ENCODE measurements around the gene DLG1. TPM values are rescaled to one million over a fixed set of nuclear protein-coding genes. Genes with fewer than 3 reads are reported as not detected.

The DLG1 gene
- total and polyA plus RNA-seq, 4 donors: 12.7 to 51.2 (median 22.3) TPM

- H3K9me3 ChIP-seq (ENCODE audit: control insufficient read depth in 4 of 4, low read length in 3 of 4): no peaks in the 10 kb centered on the region
- no peak overlapping the region for H3K4me3 ChIP-seq (ENCODE audit: low read depth in 1 of 3, low read length in 3 of 3)
- 96% methylated on average over 4 of the region's 4 CpGs for WGBS
- no peak for DNase-seq (ENCODE audit: low spot score)
- no peak for TF ChIP-seq FOXA2 (IDR thresholded peaks at IDR 0.05)
- TF ChIP-seq FOXA1 (IDR thresholded peaks at IDR 0.05): no peak
- no peak for TF ChIP-seq SP1 (IDR thresholded peaks at IDR 0.05)
- TF ChIP-seq, protein P1, sequence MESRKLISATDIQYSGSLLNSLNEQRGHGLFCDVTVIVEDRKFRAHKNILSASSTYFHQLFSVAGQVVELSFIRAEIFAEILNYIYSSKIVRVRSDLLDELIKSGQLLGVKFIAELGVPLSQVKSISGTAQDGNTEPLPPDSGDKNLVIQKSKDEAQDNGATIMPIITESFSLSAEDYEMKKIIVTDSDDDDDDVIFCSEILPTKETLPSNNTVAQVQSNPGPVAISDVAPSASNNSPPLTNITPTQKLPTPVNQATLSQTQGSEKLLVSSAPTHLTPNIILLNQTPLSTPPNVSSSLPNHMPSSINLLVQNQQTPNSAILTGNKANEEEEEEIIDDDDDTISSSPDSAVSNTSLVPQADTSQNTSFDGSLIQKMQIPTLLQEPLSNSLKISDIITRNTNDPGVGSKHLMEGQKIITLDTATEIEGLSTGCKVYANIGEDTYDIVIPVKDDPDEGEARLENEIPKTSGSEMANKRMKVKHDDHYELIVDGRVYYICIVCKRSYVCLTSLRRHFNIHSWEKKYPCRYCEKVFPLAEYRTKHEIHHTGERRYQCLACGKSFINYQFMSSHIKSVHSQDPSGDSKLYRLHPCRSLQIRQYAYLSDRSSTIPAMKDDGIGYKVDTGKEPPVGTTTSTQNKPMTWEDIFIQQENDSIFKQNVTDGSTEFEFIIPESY (IDR thresholded peaks at IDR 0.05): no peak
- TF ChIP-seq RXRA (IDR thresholded peaks at IDR 0.05): no peak
- no peak for TF ChIP-seq HNF4A (conservative IDR thresholded peaks at IDR 0.05)
- no peak for TF ChIP-seq RAD21 (IDR thresholded peaks at IDR 0.05)
- TF ChIP-seq GABPA (IDR thresholded peaks at IDR 0.05 in 1 of 2, conservative IDR thresholded peaks at IDR 0.05 in 1 of 2): no peak
- TF ChIP-seq, protein P2, sequence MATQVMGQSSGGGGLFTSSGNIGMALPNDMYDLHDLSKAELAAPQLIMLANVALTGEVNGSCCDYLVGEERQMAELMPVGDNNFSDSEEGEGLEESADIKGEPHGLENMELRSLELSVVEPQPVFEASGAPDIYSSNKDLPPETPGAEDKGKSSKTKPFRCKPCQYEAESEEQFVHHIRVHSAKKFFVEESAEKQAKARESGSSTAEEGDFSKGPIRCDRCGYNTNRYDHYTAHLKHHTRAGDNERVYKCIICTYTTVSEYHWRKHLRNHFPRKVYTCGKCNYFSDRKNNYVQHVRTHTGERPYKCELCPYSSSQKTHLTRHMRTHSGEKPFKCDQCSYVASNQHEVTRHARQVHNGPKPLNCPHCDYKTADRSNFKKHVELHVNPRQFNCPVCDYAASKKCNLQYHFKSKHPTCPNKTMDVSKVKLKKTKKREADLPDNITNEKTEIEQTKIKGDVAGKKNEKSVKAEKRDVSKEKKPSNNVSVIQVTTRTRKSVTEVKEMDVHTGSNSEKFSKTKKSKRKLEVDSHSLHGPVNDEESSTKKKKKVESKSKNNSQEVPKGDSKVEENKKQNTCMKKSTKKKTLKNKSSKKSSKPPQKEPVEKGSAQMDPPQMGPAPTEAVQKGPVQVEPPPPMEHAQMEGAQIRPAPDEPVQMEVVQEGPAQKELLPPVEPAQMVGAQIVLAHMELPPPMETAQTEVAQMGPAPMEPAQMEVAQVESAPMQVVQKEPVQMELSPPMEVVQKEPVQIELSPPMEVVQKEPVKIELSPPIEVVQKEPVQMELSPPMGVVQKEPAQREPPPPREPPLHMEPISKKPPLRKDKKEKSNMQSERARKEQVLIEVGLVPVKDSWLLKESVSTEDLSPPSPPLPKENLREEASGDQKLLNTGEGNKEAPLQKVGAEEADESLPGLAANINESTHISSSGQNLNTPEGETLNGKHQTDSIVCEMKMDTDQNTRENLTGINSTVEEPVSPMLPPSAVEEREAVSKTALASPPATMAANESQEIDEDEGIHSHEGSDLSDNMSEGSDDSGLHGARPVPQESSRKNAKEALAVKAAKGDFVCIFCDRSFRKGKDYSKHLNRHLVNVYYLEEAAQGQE (IDR thresholded peaks at IDR 0.05): no peak
- no peak for TF ChIP-seq TAF1 (conservative IDR thresholded peaks at IDR 0.05)
- no peak for TF ChIP-seq EGR1 (IDR thresholded peaks at IDR 0.05; ENCODE audit: low read depth in 2 of 2)
- TF ChIP-seq, protein P3, sequence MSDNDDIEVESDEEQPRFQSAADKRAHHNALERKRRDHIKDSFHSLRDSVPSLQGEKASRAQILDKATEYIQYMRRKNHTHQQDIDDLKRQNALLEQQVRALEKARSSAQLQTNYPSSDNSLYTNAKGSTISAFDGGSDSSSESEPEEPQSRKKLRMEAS (IDR thresholded peaks at IDR 0.05): no peak
- no peak for TF ChIP-seq JUND (IDR thresholded peaks at IDR 0.05)
- no peak for TF ChIP-seq YY1 (IDR thresholded peaks at IDR 0.05)
- TF ChIP-seq NR2F2 (IDR thresholded peaks at IDR 0.05): no peak
- no peak for TF ChIP-seq CTCF (IDR thresholded peaks at IDR 0.05; ENCODE audit: low read depth, low read length, missing input control)
- no peaks in the 10 kb centered on the region for H3K4me1 ChIP-seq (ENCODE audit: control insufficient read depth in 4 of 4, insufficient read depth in 4 of 4, low read length in 3 of 4)
- H3K27ac ChIP-seq (ENCODE audit: low read depth in 1 of 2, low read length in 2 of 2): no peak overlapping the region
- no peaks in the 10 kb centered on the region for H3K27me3 ChIP-seq (ENCODE audit: control insufficient read depth in 4 of 4, insufficient read depth in 4 of 4, low read length in 3 of 4)
- H3K36me3 ChIP-seq (ENCODE audit: control insufficient read depth in 4 of 4, insufficient read depth in 3 of 4, low read depth in 1 of 4, low read length in 3 of 4): peaks cover 0 to 16% (median 12%) of the 10 kb centered on the region in 4 donors
- H3K9ac ChIP-seq (ENCODE audit: low read depth in 1 of 2, low read length in 2 of 2): no peak overlapping the region
Observed at GRCh38 chr3:197076415-197076814, 222.0 kb downstream of the DLG1 start.

DNA sequence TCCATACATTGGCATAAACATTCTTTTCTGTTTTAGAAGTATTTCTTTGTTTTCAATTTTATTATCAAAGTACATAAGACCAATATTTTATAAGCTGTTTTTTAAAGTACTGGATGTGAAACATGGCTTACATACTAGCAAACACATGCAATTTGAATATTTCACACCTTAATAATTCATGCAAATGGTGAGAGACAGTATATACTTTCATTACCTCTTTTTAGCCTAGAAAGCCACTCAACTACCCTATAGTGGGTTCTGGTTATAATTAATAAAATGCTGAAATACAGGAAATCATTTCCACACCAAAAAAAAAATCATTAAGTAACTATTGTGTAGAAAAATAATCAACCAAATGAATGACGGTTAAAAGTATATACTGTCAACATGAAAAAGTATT, 230.3 kb downstream of the DLG1 start:
- H3K4me3 ChIP-seq (ENCODE audit: low read depth in 1 of 3, low read length in 3 of 3): no peak overlapping the region
- H3K27ac ChIP-seq (ENCODE audit: low read depth in 1 of 2, low read length in 2 of 2): no peak overlapping the region
- no peaks in the 10 kb centered on the region for H3K9me3 ChIP-seq (ENCODE audit: control insufficient read depth in 4 of 4, low read length in 3 of 4)
- H3K9ac ChIP-seq (ENCODE audit: low read depth in 1 of 2, low read length in 2 of 2): no peak overlapping the region
- H3K36me3 ChIP-seq (ENCODE audit: control insufficient read depth in 4 of 4, insufficient read depth in 3 of 4, low read depth in 1 of 4, low read length in 3 of 4): peaks cover 0 to 13% (median 11%) of the 10 kb centered on the region in 4 donors
- no peaks in the 10 kb centered on the region for H3K27me3 ChIP-seq (ENCODE audit: control insufficient read depth in 4 of 4, insufficient read depth in 4 of 4, low read length in 3 of 4)
- H3K4me1 ChIP-seq (ENCODE audit: control insufficient read depth in 4 of 4, insufficient read depth in 4 of 4, low read length in 3 of 4): no peaks in the 10 kb centered on the region
- WGBS: 96% methylated on average over 1 of the region's 1 CpG
- no peak for DNase-seq (ENCODE audit: low spot score)
- no peak for TF ChIP-seq JUND (IDR thresholded peaks at IDR 0.05)
- no peak for TF ChIP-seq NR2F2 (IDR thresholded peaks at IDR 0.05)
- TF ChIP-seq, protein P4, sequence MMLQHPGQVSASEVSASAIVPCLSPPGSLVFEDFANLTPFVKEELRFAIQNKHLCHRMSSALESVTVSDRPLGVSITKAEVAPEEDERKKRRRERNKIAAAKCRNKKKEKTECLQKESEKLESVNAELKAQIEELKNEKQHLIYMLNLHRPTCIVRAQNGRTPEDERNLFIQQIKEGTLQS (IDR thresholded peaks at IDR 0.05): no peak
- TF ChIP-seq HNF4G (IDR thresholded peaks at IDR 0.05): no peak
- TF ChIP-seq, protein P2 (IDR thresholded peaks at IDR 0.05): no peak
- TF ChIP-seq, protein P1 (IDR thresholded peaks at IDR 0.05): no peak

Measured in liver (tissue), 9 donors.